Suprapubic skin (tissue), 4 donors: ENCODE measurements around the gene SPACA6. TPM values are rescaled to one million over a fixed set of nuclear protein-coding genes. Genes with fewer than 3 reads are reported as not detected.

ENCODE experiments used
- DNase-seq, 2 donors: peaks; one replicate each; pipeline ENCODE4 v3.0.0-alpha.2; 2019; ENCODE audit warnings: low spot score in 2 of 2
- H3K27ac ChIP-seq: fragments of 200-600 bp; sonication (generic); one replicate; pipeline ENCODE4 v1.5.1; 2019
- H3K27me3 ChIP-seq: fragments of 200-600 bp; sonication (generic); one replicate; pipeline ENCODE4 v1.5.1; 2019
- H3K36me3 ChIP-seq: fragments of 200-600 bp; sonication (generic); one replicate; pipeline ENCODE4 v1.5.1; 2019
- H3K4me1 ChIP-seq: fragments of 200-600 bp; sonication (generic); one replicate; pipeline ENCODE4 v1.5.1; 2019
- H3K4me3 ChIP-seq: fragments of 200-600 bp; sonication (generic); one replicate; pipeline ENCODE4 v1.5.1; 2019; ENCODE audit warnings: mild to moderate bottlenecking
- H3K9me3 ChIP-seq: fragments of 200-600 bp; sonication (generic); one replicate; pipeline ENCODE4 v1.5.1; 2019
- EP300 ChIP-seq: sonication (generic); formaldehyde crosslinking; IDR thresholded peaks from one replicate; pipeline ENCODE4 v1.6.1; 2017; ENCODE audit warnings: antibody characterized with exemption
- POLR2A ChIP-seq, 2 donors: fragments of 450-650 bp; IDR thresholded peaks; one replicate each; pipeline ENCODE4 v1.6.1; 2017; ENCODE audit warnings: antibody characterized with exemption in 2 of 2, mild to moderate bottlenecking in 2 of 2, moderate library complexity in 2 of 2
- POLR2AphosphoS5 ChIP-seq, 3 donors: sonication (generic); formaldehyde crosslinking; IDR thresholded peaks; one replicate each; pipeline ENCODE4 v1.6.1; 2017; ENCODE audit warnings: antibody characterized with exemption in 3 of 3
- WGBS: methylation state at CpG from one replicate; pipeline ENCODE4 v1.1.5; 2018; 5-methylcytosine and 5-hydroxymethylcytosine counted together
- total RNA-seq, 4 donors: library from RNA; depleted of rRNA; stranded (reverse); fragments of >200 nt; gene quantifications; one replicate each; pipeline ENCODE4 v1.1.0, GENCODE V29; 2016
- TF ChIP-seq, protein P1 (sequence below), 2 donors: fragments of 200-600 bp in 1 of 2; fragments of 450-650 bp in 1 of 2; sonication (generic) in 1 of 2; IDR thresholded peaks; one replicate each; pipeline ENCODE4 v1.5.1; 2016 to 2019; ENCODE audit warnings: antibody characterized with exemption in 2 of 2, mild to moderate bottlenecking in 1 of 2, moderate library complexity in 1 of 2

Gene SPACA6
- total RNA-seq, 4 donors from 2014 or later = 3.1 to 23.2 (median 7.8) TPM

GRCh38 chr19:51686171-51686570 lies 7.0 kb upstream of the SPACA6 start:
- DNase-seq = no peak
- no peaks in the 10 kb centered on the region for H3K9me3 ChIP-seq
- H3K36me3 ChIP-seq = no peaks in the 10 kb centered on the region
- no peak overlapping the region for H3K4me3 ChIP-seq
- 80% methylated on average over 2 of the region's 2 CpGs for WGBS
- H3K4me1 ChIP-seq = peaks cover 35% of the 10 kb centered on the region
- TF ChIP-seq POLR2AphosphoS5 (IDR thresholded peaks at IDR 0.05) (no peak), POLR2A (IDR thresholded peaks at IDR 0.05) (no peak), EP300 (no peak)
- TF ChIP-seq, protein P1, sequence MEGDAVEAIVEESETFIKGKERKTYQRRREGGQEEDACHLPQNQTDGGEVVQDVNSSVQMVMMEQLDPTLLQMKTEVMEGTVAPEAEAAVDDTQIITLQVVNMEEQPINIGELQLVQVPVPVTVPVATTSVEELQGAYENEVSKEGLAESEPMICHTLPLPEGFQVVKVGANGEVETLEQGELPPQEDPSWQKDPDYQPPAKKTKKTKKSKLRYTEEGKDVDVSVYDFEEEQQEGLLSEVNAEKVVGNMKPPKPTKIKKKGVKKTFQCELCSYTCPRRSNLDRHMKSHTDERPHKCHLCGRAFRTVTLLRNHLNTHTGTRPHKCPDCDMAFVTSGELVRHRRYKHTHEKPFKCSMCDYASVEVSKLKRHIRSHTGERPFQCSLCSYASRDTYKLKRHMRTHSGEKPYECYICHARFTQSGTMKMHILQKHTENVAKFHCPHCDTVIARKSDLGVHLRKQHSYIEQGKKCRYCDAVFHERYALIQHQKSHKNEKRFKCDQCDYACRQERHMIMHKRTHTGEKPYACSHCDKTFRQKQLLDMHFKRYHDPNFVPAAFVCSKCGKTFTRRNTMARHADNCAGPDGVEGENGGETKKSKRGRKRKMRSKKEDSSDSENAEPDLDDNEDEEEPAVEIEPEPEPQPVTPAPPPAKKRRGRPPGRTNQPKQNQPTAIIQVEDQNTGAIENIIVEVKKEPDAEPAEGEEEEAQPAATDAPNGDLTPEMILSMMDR (IDR thresholded peaks at IDR 0.05) = no peak
- no peaks in the 10 kb centered on the region for H3K27me3 ChIP-seq
- H3K27ac ChIP-seq = no peak overlapping the region

DNA sequence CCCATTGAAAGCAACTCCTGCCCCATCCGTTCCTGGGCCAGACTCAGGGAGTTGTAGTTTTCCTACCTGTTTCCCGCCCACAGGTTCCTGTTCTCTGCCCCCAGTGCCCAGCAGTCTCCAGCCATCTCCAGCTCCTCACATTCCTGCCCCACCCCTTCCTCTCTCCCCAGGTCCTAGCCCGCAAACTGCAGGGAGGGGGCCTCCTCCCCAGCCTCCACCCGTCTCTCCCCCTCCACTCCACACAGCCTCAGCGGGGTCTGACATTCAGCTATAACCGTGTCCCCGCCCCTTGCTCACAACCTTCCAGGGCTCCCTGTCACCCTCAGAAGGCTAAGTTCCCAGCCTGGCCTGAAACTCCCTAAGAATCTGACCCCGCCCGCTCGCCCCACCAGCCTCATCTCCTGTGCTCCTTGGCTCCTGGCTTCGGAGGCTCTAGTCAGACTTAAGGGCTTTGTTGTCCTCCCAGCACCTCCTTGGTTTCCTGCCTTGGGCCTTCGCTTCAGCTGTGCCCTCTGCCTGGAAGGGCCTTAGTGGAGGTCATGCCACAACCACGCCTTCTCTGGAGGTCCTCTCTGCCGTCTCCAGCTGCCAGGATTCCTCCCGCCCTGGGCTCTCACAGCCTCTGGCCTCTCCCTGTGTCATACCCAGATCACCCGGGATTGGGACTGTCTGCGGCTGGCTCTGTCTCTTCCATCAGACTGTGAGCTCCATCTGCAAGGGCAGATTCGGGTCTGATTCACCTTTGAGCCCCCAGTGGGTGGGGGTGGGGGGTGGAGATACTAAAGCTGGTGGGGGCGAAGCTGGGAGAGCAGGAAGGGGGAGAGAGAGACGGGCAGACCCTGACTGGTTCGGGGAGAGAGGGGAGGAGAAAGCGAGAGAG lies 5.1 kb upstream of the SPACA6 start:
- TF ChIP-seq EP300 (no peak), POLR2AphosphoS5 (IDR thresholded peaks at IDR 0.05) (no peak), POLR2A (IDR thresholded peaks at IDR 0.05) (no peak)
- TF ChIP-seq, protein P1 (IDR thresholded peaks at IDR 0.05) = no peak
- Histone ChIP-seq H3K27ac (peak overlapping the region; percentile 97), H3K4me3 (peak overlapping the region; percentile 80), H3K27me3 (no peaks in the 10 kb centered on the region), H3K9me3 (no peaks in the 10 kb centered on the region), H3K4me1 (peaks cover 51% of the 10 kb centered on the region), H3K36me3 (no peaks in the 10 kb centered on the region)
- 5% methylated on average over 22 of the region's 22 CpGs for WGBS
- DNase-seq = peak in 1 of 2 donors; percentile 84

GRCh38 chr19:51688671-51689571 lies 4.2 kb upstream of the SPACA6 start:
- peak; percentile 92 to 93 for DNase-seq
- peaks cover 4% of the 10 kb centered on the region for H3K36me3 ChIP-seq
- peaks cover 51% of the 10 kb centered on the region for H3K4me1 ChIP-seq
- under 1% methylated on average over 34 of the region's 63 CpGs for WGBS
- H3K9me3 ChIP-seq = no peaks in the 10 kb centered on the region
- H3K4me3 ChIP-seq = peak overlapping the region; percentile 80
- H3K27ac ChIP-seq = peak overlapping the region; percentile 97
- TF ChIP-seq, protein P1 (IDR thresholded peaks at IDR 0.05) = peak in 1 of 2 donors; percentile 27
- TF ChIP-seq POLR2A (IDR thresholded peaks at IDR 0.05) (no peak), POLR2AphosphoS5 (IDR thresholded peaks at IDR 0.05) (no peak), EP300 (no peak)
- no peaks in the 10 kb centered on the region for H3K27me3 ChIP-seq

- Histone ChIP-seq H3K4me1 (peaks cover 53% of the 10 kb centered on the region), H3K4me3 (peak overlapping the region; percentile 80), H3K27me3 (no peaks in the 10 kb centered on the region), H3K9me3 (no peaks in the 10 kb centered on the region), H3K27ac (peak overlapping the region; percentile 97), H3K36me3 (peaks cover 13% of the 10 kb centered on the region)
- no peak for DNase-seq
- 4% methylated on average over 19 of the region's 21 CpGs for WGBS
- TF ChIP-seq POLR2A (IDR thresholded peaks at IDR 0.05) (no peak), POLR2AphosphoS5 (IDR thresholded peaks at IDR 0.05) (no peak), EP300 (no peak)
- TF ChIP-seq, protein P1 (IDR thresholded peaks at IDR 0.05) = no peak
These were observed 3.2 kb upstream of the SPACA6 start for GRCh38 chr19:51689751-51690453.
